NCI-H82 treated with DMSO at 0.1 percent for 48 hours (cell line): Measurements from ENCODE around the gene RHOBTB3.
"Not testable (repeated sequence)": the region's sequence is repeated elsewhere in the genome, so short reads cannot be mapped to it uniquely, and the experiment has no call there.

Experiments used
- DNase-seq: peaks from one replicate; lab custom pipeline; 2025; ENCODE audit not compliant: unreplicated experiment; lab: John Stamatoyannopoulos, UW

The RHOBTB3 gene

DNA sequence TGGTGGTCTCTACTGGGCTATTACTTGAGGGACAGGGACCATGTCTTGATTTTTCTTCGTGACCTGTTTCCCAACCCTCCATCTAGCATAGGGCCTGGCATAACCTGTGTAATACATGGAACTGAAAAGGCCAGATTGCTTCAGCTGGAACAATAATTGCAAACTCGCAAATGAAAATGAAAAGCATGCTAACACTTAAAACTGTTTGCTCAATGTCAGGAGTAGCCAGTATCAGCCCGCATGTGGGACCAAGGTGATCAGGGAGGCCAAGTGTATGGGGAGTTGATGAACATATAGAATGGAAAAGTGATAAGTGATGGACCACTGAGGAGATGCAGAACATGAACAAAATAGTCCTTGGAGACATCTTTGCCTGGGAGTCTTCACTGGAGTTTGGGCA, 66.2 kb downstream of the RHOBTB3 start:
- DNase-seq, result no peak

DNA sequence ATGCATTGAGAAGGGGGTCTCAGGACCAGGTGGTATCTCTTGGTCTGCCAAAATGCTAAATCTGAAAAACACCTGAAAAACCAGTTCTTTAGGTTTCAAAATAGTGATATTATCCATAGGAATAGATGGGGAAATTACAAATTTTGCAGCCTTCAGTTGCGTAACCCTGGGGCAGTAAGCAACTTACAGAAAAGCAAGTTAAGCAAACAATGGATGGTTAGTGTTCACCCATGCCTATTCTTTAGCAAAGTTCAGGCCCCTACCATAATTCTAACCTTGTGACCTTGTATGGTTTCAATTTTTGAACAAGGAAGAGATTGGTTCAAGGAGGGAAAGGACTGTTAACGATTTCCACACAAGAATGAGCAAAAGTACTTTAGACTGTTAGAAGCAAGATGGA, 66.9 kb downstream of the RHOBTB3 start:
- no peak for DNase-seq

DNA sequence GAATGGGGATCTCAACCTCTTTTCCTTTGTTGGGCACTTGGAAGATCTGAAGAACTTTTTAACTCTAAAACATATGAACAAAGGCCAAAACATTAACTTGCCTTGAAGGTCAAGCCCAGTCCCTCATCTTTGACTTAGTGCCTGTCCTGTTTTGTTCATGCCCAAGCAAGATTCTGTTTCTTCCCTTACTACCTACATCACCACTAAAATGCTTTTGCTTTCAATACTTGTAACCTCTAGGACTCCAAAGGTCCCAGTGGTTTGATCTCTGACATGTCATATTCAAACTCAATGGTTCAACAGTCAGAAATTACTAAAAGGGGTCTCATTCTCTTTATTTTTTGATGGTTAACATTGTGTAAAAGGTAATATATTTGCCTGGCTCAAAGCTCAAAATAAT, 67.4 kb downstream of the RHOBTB3 start:
- no peak for DNase-seq

DNA sequence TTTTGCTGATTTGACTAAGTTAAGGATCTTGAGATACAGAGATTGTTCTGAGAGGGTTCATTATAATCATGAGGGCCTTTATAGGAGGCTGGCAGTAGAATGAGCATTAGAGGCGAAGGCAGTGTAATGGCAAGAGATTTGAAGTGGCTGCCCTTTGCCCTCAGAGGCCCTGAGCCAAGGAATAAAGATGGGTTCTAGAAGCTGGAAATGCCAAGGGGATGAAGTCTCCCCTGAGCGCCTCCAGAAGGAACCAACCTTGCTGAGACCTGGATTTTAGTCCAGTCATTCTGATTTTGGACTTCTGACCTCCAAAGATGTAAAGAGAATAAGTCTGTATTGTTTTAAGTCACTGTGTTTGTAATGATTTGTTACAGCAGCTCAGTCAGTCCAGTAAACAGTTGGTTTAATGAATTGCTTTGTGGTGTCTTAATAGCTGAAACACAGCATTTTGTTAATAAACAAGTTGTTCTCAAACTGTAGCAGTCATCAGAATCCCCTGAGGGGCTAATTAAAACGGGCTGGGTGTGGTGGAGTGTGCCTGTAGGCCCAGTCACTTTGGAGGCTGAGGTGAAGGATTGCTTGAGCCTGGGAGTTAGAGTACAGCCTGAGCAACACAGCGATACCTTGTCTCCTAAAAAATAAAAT, 68.2 kb downstream of the RHOBTB3 start:
- no peak for DNase-seq

DNA sequence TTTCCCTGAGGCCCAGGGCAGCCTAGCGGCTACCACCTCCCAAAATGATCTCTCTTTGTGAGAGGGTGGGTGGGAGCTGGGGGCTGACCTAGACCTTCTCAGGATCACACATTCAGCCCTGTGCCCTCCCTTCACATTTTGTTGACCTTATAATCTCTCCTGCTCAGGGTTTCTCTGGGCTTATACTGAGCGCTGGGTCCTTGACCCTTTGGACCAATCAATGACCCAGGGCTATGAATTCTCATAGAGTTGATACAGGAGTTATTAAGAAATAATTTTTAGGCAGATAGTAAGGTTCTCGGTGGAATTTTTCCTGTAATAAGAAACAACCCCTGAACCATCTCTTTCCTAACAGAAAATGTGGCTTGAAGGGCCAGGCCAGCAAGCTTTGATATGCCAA, 69.4 kb downstream of the RHOBTB3 start:
- no peak for DNase-seq

DNA sequence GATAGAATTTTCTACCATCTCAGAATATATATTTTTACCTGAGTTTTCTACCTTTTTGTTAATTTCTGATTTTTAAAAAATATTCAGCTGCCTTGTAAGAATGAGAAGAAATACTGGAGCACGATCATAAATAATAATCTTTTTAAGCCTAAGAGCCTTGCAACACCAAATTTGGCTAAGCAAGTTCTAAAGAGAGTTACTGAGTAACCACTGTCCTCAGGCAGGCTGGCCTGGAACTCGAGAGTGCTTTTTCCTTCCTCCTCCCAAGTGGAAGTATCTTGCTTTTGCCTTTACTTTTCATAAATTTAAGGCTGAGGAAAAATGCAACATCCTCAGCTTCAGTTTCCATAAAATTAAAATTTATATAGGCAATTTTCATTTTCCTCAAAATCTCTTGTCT, 70.4 kb downstream of the RHOBTB3 start:
- no peak for DNase-seq

DNA sequence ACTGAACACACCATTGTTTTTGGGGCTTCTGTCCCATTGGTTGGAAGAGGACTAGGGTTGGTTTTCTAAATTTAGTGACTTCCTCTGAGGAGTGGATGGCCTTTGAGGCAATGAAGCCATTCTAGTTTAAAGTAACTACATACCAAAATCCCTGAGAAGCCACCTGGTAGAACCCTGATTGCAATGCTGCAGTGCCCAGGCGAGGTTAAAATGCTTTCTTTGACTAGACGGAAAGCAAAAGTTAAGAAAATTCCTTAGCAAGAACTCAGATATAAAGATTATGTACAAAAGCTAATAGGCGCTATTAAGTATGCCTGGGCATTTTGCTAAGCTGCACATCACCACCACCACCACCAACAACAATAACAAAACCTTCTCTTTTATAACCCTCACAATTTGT, 70.8 kb downstream of the RHOBTB3 start:
- DNase-seq, result no peak

DNA sequence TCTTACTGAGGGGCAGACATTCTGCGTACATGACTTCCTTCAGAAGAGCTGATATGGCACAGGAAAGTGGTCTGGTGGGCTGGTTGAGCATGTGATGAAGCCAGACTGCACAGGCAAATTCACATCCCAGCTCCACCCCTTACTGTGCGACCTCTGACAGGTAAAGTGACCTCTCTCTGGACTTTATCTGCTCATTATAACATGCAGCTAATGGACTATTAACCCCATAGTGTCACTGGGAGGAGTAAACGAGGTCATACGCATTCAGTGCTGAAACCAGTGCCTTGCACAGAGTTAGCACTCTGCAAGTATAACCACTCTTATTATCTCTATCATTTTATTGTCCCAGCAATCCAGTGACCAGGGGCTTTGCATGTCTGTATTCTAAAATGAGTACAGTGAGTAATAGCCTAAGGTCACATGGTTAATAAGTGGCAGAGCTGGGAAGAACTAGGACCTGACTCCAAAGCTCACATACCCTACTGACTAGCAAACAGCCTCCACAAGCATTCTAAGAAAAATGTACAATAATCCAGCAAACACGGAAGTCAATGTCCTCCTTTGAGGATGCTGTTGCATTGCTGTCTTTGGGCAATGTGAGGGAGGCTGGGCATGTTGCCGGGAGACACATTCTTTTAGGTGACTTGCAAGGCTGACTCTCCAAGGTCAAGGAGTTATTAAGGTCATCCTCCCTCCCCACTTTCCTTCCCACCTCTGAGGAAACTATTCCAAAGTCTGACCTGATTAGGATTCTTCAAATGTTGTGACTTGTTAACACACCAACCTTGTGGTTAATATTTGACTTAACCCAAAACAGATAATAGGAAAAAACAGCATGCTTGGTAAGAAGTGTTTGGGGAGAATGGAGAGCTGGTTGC, 72.4 kb downstream of the RHOBTB3 start:
- no peak for DNase-seq

DNA sequence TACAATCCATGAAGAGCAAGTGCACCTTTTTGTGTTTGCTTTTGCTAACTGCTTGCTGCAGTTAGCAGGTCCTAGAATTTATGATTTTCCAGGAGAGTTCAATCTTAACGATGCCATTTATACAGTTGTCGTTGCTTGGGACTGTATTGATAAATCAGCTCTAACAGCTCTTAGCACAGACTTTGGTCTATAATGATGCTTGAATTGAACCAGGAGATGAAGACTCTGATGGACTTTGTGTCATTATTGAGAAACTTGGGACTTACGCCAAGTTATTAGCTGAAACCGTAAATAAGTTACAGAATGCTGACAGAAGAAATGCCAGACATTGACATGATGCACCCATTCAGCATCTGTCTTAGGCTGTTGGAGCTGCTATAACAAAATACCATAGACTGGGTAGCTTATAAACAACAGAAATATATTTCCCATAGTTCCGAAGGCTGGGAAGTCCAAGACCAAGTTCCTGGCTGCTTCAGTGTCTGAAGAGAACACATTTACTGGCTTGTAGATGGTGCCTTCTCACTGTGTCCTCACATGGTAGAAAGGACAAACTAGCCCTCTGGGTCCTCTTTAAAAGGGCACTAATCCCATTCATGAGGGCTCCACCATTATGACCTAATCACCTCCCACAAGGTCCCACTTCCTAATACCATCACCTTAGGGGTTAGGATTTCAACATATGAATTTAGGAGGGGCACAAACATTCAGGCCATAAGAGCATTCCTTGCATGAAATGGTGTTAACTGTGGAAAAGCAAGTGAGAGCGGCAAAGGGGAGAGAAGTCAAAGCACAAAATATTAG, 73.8 kb downstream of the RHOBTB3 start:
- DNase-seq, result no peak

DNA sequence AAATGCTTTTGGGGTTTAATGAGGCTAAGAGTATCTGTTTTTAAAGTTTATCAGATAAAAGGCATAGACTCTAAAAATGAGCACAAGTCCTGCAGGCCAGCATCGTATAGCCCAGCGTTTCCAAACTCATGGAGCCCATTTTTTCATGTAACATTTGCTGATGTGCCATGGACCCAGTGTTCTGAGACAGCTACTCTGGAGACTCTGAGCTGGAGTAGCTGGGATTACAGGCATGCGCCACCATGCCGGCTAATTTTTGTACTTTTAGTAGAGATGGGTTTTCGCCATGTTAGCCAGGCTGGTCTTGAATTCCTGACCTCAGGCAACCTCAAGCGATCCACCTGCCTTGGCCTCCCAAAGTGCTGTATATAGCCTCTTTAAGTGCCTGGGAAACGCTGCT, 75.6 kb downstream of the RHOBTB3 start:
- no peak for DNase-seq

DNA sequence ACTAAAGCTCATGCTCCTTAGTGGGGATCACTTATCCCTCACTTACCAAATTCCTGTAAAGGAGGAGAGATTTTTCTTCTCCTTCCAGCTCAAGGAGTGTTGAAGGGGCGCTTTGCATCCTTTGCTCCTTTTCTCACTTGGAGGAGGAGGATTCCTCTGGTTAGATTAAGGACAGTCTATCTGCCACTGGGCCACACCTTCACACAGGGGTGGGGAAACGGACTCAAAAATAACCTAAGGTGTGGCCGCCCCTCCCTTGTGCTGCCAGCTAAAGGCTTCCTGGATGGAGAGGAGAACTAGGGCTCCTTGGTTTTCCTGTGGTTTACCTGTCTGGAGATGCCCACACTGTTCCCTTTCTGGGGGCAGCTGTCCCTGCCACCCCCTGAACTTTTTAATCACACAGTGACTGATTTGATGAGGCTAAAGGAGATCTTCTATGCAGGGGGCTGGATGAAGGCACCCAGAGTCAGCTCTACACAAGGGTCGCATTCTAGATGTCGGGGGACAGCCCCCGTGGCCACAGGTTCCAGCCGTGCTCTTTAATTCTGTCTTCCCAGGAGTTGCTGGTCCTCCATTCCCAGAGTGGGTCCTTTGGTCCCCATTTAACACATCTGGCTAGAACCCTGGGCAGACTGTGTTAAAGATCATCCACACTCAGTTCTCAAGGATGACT, 77.0 kb downstream of the RHOBTB3 start:
- DNase-seq, result no peak

DNA sequence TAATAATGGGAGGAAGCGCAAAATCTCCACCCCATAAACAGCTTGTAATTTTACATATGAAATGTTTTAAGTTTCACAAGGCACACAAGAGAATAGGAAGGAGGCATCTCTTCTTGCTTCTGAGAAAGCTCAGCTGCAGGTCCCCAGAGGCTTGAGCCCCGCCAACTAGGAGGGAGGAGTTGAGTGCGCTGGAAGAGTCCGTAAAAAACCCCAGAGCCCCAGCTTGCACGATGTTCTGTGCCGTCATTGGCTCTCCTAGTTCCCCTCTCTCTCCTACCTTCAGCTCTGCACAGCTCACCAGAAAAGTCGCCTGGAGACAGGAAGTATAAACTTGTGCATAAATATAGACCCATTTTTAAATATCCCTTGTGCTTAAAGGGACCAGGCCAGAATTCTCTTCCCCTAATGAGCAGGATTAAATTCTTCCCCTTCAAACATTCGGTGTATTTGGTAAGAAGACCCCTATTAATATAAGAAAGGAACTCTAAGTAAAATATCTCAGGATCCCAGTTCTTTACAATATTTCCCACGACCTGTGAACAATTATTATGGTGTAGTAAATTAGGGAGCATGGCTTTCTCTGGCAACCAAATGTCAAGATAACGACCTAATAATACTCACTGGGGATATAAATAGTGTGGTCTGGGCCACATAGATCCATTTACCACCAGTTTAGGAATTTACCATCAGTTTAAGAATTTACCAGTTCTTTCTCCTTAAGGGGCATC, 77.7 kb downstream of the RHOBTB3 start:
- DNase-seq, result no peak

DNA sequence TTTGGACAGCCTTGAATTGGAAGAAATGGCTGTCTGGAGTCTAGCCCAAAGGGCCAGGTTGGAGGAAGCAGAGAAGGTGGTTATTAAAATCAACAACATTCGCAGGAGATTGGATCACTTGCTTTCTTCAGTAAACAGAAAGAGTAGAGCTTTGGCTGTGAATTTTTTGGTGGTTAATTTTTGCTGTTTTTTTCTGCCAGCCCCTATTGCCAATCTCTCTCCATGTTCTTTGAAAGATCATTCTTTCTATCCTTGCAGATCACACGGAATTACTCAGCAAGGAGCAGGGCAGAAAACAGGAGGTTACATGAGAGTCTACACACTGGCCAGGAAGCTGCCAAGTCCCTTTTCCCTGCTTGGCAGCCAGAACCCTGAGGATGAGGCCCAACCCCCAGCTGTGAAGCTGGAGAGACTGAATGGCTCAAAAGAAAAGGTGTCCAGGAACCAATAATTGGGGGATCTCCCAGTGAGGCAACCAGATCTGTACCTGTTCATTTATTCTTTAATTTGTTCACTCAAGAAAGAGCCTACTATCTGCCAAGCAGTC, 78.4 kb downstream of the RHOBTB3 start:
- no peak for DNase-seq

DNA sequence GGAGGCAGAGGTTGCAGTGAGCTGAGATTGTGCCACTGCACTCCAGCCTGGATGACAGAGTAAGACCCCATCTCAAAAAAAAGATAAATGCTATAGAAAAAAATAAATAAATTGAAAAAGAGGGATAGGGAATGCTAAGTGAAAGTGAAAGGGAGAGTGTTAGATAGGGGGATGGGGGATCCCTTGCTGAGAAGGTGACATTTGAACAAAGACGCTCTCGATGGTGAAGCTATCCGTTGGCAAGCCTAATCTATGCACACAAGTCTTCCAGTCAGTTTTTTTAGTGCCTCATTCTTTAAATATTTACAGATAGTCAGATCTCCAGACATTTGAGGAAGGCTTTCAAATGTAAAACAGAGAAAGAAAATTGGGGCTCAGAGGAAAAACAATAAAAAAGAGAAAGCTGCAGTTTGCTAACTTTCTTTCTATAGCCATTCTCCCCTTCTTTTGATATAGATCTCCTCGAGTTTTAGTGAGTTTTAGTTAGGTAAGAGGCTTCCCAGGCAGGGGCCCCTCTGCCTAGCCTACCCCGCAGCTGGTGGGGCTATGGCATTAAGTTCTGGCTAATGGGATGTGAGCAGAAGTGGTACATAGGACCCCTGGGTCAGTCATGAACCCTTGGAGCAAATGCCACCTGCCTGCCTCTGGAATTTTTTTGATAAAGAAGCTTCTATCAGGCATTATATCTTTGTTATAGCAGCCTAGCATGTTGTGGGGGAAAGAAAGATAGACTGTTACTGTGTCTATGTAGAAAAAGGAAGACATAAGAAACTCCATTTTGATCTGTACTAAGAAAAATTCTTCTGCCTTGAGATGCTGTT, 79.4 kb downstream of the RHOBTB3 start:
- DNase-seq, result no peak

DNA sequence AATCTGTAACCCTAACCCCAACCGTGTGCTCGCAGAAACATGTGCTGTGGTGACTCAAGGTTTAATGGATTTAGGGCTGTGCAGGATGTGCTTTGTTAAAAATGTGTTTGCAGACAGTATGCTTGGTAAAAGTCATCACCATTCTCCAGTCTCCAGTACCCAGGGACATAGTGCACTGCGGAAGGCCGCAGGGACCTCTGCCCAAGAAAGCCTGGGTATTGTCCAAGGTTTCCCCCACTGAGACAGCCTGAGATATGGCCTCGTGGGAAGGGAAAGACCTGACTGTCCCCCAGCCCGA, 79.9 kb downstream of the RHOBTB3 start:
- DNase-seq, result not testable (repeated sequence)

DNA sequence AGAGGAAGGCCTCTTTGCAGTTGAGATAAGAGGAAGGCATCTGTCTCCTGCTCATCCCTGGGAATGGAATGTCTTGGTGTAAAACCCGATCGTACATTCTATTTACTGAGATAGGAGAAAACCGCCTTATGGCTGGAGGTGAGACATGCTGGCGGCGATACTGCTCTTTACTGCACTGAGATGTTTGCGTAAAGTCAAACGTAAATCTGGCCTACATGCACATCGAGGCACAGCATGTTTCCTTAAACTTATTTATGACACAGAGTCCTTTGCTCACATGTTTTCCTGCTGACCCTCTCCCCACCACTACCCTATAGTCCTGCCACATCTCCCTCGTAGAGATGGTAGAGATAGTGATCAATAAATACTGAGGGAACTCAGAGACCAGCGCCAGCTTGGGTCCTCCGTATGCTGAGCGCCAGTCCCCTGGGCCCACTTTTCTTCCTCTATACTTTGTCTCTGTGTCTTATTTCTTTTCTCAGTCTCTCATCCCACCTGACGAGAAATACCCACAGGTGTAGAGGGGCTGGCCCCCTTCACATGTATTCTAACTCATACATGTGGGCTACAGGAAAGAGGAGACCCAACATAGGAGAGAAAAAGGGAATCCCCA, 80.4 kb downstream of the RHOBTB3 start:
- not testable (repeated sequence) for DNase-seq

DNA sequence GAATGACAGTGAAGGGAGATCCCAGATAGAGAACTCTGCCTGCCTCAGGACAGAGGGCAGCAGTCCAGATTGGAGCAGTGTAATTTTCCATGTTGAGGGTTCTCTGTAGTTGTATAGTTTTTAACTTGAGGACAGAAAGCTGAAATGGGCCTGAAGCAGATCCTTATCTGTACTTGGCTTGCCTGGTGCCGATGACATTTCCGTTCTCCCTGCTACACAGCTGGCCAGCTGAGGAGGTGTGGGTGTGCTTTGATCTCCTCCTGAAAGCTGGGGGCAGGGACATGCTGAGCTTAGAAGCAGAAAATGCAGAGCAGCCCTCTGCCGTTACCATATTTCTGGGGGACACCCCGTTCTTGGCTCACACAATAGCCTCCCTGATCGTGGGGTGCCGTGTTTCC, 80.9 kb downstream of the RHOBTB3 start:
- DNase-seq, result no peak

DNA sequence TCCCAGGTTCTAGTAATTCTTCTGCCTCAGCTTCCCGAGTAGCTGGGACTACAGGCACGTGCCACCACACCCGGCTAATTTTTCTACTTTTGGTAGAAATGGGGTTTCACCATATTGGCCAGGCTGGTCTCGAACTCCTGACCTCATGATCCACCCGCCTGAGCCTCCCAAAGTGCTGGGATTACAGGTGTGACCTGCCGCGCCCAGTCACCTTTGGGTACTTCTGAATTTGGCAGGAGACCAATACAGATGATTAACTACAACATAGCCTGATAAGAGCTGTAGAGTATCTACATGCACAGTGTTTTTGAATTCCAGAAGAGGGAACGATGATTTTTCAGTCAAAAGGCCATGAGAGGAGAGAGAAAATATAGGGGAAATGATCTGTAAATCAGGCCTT, 81.9 kb downstream of the RHOBTB3 start:
- DNase-seq, result not testable (repeated sequence)

DNA sequence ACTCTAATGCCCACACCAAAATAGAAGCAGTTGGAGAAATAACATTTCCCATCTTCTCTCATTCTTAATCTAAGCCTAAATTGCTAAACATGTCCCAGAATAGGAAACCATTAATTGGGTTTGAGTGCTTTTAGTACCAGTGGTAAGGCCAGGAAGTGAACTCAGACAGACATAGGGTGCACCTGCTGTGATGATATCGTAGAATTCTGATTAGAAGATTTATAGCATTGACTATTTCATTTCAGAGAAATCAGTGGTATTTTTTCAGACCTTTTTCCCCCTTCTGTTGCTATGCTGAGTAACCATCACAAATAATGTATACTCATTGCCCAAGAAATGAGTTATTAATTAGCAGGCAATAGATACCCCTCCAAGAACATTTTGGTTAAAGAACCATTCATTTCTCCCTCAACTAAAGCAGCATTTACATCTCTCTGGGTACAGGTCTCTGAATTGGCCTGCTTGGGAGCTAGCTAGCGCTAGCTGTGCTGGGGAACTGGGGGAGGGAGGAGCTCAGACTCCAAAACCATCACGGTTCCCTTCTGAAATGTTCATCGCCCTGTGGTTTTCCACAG, 84.1 kb downstream of the RHOBTB3 start:
- no peak for DNase-seq
